ENCODE measurements around the gene G3BP1. TPM values are rescaled to one million over a fixed set of nuclear protein-coding genes. Genes with fewer than 3 reads are reported as not detected.

G3BP1 gene
- total and polyA plus RNA-seq, 2 of the 13 experiments (the other 11 are each of a cell fraction or from before 2014, with no cell fraction given) = 36.7 to 320 TPM

- no peak for TF ChIP-seq ZHX2 (IDR thresholded peaks at IDR 0.05; ENCODE audit: low read depth)
- TF ChIP-seq ZHX2 (CRISPR knock-in tag; IDR thresholded peaks at IDR 0.05; ENCODE audit: borderline replicate concordance) = 0 out of 2 replicates have a peak, but pooled peaks have one; percentile 40
- TF ChIP-seq ZNF768 (CRISPR knock-in tag; IDR thresholded peaks at IDR 0.05) = peak; percentile 82
- TF ChIP-seq SP5 (CRISPR knock-in tag; IDR thresholded peaks at IDR 0.05; ENCODE audit: borderline replicate concordance, low read depth) = 0 out of 2 replicates have a peak, but pooled peaks have one; percentile 32
- peak; percentile 59 for TF ChIP-seq MED1 (CRISPR knock-in tag; IDR thresholded peaks at IDR 0.05)
- no peak for TF ChIP-seq ZNF256 (CRISPR knock-in tag; conservative IDR thresholded peaks at IDR 0.05)
- 0 out of 2 replicates have a peak, but pooled peaks have one; percentile 36 for TF ChIP-seq MAF1 (CRISPR knock-in tag; IDR thresholded peaks at IDR 0.05; ENCODE audit: borderline replicate concordance)
- 0 out of 2 replicates have a peak, but pooled peaks have one; percentile 32 for TF ChIP-seq CBFB (CRISPR knock-in tag; IDR thresholded peaks at IDR 0.05)
- TF ChIP-seq ZNF780A (CRISPR knock-in tag; IDR thresholded peaks at IDR 0.05) = no peak
- peak; percentile 68 for TF ChIP-seq IKZF5 (CRISPR knock-in tag; IDR thresholded peaks at IDR 0.05)
- 0 out of 2 replicates have a peak, but pooled peaks have one; percentile 11 for TF ChIP-seq PPARG (CRISPR knock-in tag; conservative IDR thresholded peaks at IDR 0.05)
- TF ChIP-seq ZNF747 (CRISPR knock-in tag; IDR thresholded peaks at IDR 0.05; ENCODE audit: borderline replicate concordance) = no peak
- 0 out of 2 replicates have a peak, but pooled peaks have one; percentile 31 for TF ChIP-seq HOXA5 (CRISPR knock-in tag; IDR thresholded peaks at IDR 0.05)
- peak; percentile 61; the same call in 1 of the 2 replicates for TF ChIP-seq ZNF556 (CRISPR knock-in tag; IDR thresholded peaks at IDR 0.05; ENCODE audit: borderline replicate concordance)
- TF ChIP-seq SIN3A (IDR thresholded peaks at IDR 0.05; ENCODE audit: borderline replicate concordance, low read depth, low read length) = peak; percentile 85; the same call in 1 of the 2 replicates
- TF ChIP-seq ATF7-NPFF (CRISPR knock-in tag; IDR thresholded peaks at IDR 0.05; ENCODE audit: low read depth) = peak; percentile 89
- TF ChIP-seq FOXJ3 (CRISPR knock-in tag; IDR thresholded peaks at IDR 0.05; ENCODE audit: borderline replicate concordance) = peak; percentile 11; the same call in 1 of the 2 replicates
- peak; percentile 47; the same call in 1 of the 2 replicates for TF ChIP-seq ZNF230 (CRISPR knock-in tag; IDR thresholded peaks at IDR 0.05)
- 0 out of 2 replicates have a peak, but pooled peaks have one; percentile 7 for TF ChIP-seq THAP7 (CRISPR knock-in tag; IDR thresholded peaks at IDR 0.05)
- no peak for TF ChIP-seq ZBTB2 (CRISPR knock-in tag; IDR thresholded peaks at IDR 0.05; ENCODE audit: low read depth)
These were observed 13.1 kb upstream of the G3BP1 start, which contains the start of gene ATOX1 (continued) for GRCh38 chr5:151758430-151759241.

Measured in HepG2 (cell line).